Ammon's horn (tissue), 1 donor: ENCODE data around the gene TRIM9.

ENCODE experiments used
- DNase-seq: peaks from one replicate; pipeline ENCODE4 v3.0.0-alpha.2; 2016; ENCODE audit warnings: low spot score

TRIM9 gene

DNA sequence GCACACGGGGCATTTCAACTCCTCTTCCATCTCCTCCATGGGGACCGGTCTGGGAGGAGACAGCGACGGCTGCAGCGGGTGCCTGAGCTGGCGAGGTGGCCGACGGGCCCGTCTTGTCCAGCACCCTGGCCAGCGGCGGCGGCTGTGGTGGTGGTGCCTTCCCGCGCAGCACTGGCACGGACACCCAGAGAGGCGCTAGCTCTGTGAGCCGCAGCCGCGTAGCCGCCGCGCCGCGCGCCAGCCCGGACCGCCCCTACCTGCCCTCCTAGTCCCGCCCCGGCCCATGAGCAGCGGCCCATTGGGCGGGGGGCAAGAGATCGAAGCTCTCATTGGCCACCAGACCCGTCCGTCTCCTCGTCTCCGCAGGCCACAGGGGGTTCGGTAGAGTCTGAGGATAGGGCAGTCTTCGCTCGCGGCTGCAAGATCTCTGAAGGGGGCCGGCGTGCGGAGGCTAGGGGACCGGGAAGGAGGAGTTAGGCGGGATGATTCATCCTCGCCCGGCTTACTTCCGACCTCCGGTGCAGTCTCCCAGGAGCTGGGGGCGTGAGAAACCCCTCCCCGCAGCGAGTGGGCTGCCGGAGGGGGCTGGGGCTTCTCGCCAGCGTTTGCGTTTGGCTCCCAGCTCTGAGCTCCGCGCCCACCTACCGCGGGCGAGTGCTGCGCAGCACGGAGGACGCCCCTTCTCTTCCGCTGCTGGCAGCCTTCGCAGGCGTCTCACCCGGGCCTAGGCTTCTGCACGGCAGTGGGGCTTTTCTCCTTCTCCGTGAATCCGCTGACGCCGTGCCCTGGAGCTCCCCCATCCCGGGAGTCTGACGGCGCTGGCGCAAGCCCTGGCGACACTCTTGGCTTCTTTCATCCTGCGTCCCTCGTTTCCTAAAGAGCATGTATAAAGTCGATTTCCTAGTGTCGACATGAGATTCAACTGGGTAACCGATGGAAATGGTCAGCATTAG lies at the start of gene TRIM9:
Gene TRIM9 (minus strand): TSS at position 205 of the 953 bp plus-strand sequence. CDS start 166 bp downstream, at position 39.
- peak; percentile 99 for DNase-seq

GRCh38 chr14:51140856-51141255 lies 46.0 kb upstream of the TRIM9 start:
- DNase-seq, result no peak

DNA sequence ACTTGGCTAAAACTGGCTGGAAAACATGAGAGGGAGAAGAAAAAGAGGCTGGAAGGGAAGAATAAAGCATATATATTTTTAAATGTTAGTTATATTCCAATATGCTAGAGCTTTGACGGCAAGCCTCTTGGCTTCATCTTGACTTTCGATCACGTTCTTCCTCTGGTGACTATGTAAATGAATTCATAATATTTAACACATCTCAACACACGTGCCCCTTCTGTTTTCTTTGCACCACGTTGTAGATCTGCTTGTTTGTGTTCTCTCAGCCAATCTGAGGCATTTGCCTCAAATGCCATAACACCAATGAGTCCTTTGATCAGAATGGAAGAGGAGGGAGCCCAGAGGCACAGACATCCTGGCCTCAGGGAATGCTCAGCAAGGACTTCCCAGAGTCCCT lies 45.4 kb upstream of the TRIM9 start:
- no peak for DNase-seq

- peak; percentile 20 for DNase-seq
Observed at GRCh38 chr14:51139121-51139681, 44.3 kb upstream of the TRIM9 start.

- no peak for DNase-seq
Observed at GRCh38 chr14:51138404-51139103, 43.6 kb upstream of the TRIM9 start.

DNA sequence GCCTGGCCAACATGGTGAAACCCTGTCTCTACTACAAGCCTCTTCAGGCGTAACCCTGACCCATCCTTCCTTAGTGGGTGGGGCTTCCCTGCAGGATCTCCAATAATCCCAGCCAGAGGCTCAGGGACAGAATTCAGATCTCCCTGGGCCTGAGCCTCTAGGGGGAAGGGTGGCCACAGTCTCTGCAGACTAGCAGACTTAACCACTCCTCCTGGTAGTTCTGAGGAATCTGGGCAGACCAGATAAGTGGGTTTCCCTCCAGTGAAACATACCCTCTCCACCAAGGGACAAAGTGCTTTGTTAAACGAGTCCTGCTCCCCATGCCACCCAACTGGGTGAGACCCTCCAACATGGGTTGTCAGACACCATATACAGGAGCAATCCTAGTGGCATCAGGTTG lies 36.6 kb upstream of the TRIM9 start:
- no peak for DNase-seq

DNA sequence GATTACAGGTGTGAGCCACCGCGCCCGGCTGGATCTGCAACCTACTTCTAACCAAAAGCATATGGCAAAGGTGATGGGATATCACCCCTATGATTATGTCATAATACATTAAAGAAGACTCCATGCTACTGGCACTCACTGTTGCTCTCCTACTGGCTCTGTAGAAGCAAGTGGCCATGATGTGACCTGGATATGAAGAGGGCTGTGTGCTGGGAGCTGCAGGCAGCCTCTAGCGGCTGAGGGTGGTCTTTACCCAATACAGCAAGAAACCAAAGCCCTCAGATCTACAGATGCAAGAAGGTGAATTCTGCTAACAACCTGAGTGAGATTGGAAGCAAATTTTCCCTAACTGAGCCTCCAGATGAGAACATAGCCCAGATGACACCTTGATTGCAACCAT lies 34.2 kb upstream of the TRIM9 start:
- DNase-seq, result no peak

- DNase-seq, result no peak
Observed at GRCh38 chr14:51124029-51124428, 29.1 kb upstream of the TRIM9 start.

GRCh38 chr14:51121096-51121495 lies 26.2 kb upstream of the TRIM9 start:
- no peak for DNase-seq

- DNase-seq, result no peak
Observed at GRCh38 chr14:51119411-51120051, 24.6 kb upstream of the TRIM9 start.

- DNase-seq, result peak; percentile 74
Observed at GRCh38 chr14:51118993-51119392, 24.1 kb upstream of the TRIM9 start.

DNA sequence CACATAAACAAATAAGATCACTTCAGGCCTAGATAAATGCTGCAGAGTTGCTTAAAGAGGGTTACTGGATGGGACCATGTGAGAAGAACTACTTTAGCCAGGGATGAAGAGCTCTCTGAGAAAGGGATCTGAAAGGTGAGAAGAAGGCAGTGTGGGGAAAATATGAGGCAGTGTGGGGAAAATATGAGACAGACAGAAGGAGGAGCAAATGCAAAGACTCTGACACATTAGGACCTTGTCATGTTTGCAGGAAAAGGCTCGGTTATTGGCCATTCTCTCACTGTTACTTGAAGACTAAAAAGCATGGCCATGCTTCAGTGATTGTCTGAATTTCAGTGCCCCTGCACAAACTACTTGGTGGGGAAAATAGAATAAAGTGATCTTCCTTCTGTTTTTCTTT lies 22.7 kb upstream of the TRIM9 start:
- DNase-seq, result no peak

DNA sequence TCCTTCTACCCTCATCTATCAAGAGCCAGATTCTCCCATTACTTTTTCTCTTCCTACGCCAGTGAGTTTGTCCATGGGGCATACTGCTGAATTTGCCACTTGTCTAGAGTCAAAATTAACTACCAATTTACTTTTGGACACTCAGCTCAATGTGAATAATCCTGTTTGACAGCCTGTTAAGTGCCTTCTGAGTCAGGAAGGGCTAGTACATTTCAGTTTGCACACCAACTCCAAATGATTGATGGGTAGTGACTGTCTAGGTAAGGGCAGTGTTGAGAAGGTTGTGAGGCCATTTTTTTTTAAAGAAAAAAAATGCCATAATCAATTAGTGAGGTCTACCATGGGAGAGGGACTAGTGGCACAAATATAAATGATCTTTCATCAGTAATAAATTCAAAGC lies 21.8 kb upstream of the TRIM9 start:
- DNase-seq, result no peak

DNA sequence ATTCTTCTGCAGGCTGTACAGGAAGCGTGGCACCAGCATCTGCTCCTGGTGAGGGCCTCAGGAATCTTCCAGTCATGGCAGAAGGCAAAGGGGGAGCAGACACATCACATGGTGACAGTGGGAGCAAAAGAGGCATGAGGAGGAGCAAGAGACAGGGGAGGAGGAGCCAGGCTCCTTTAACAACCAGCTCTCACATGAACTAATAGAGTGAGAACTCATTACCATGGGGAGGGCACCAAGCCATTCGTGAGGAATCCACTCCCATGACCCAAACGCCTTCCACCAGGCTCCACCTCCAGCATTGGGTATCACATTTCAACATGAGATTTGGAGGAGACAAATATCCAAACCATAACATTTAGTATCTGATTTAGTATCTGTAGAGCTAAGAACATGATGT lies 14.7 kb upstream of the TRIM9 start:
- DNase-seq, result no peak

GRCh38 chr14:51107801-51108200 lies 12.9 kb upstream of the TRIM9 start:
- DNase-seq, result no peak

GRCh38 chr14:51104467-51104866 lies 9.6 kb upstream of the TRIM9 start:
- DNase-seq, result no peak

GRCh38 chr14:51097287-51097686 lies 2.4 kb upstream of the TRIM9 start:
- DNase-seq, result no peak

- DNase-seq, result no peak
Observed at GRCh38 chr14:51096870-51097269, 2.0 kb upstream of the TRIM9 start.

DNA sequence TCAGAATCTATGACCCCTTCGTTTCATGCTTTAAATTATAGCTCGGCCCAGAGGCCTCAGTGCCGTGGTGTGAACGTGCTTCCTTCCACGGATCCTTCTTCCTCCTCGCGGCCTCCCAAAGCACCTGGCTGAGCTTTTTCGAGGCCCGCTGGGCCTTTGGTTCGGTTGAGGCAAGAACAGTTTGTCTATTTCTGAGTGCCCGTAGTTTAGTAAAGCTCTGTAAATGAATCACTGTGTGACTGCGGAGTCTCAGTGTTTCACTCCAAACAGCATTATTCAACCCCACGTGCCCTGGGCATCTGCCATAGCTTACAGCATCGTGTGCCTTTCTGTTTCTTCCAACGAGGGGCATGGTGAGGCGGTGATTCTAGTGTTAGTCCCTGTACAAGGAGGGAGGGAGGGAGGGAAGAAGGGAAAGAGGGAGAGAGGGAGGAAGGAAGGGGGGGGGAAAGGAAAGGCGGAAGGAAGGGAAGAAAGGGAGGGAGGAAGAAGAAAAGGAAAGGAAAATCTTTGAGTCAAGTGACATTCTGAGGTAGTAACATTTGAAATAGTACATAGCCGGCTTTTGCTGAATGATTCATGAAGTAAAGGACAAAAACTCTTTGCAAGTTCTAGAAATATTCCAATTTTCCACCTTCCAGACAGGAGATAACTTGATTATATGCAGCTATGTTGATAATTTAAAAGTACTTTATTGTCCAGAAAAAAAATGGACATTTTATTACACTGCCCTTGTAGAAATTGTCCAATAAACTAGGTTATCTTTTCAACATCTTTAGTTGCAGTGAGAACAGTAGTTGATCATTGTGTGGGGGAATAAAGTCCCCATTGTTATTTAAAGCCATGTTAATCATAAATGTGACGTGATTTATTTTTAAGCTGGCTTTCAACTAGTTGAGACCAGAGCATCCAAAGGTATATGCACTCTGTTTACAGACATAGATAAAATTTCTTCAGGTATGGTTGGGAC lies 1.2 kb upstream of the TRIM9 start:
- DNase-seq, result peak; percentile 89

DNA sequence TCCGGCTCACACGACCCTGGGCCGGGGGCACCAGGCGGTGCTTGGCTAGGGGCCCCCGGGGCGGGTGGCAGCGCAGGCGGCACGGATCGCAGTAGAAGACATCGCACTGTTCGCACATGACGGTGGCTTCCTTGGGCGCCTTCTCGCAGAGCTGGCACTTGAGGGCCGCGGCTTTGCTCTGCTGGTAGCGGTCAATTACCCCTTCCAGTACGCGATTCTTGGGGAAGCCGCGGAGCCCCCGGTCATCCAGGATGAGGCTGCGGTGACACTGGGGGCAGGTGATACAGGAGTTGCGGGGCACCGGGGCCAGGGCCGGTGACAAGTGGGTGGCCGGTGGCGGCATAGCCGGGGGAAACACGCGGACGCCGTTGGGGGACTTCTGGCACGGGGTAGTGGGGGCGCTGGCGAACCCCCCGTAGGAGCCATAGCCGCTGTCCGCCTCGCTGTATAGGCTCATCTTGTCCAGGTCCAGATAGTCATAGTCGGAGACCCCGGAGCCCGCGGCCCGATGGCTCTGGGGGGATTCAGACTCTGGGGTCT lies 553 bp downstream of the TRIM9 start:
- DNase-seq, result peak; percentile 35
